Osteocyte (in vitro differentiated cells): ENCODE measurements around the gene GAS7. TPM values are rescaled to one million over a fixed set of nuclear protein-coding genes. Genes with fewer than 3 reads are reported as not detected.

Experiments
- DNase-seq: peaks from one replicate; pipeline ENCODE4 v3.0.0; 2021; ENCODE audit warnings: mixed read lengths; ENCODE audit not compliant: unreplicated experiment; ENCODE audit errors: extremely low spot score
- H3K27ac Mint-ChIP-seq: one replicate; pipeline ENCODE4 v1.8.0; 2021; ENCODE audit warnings: mild to moderate bottlenecking, mixed read lengths; ENCODE audit not compliant: unreplicated experiment
- H3K27me3 Mint-ChIP-seq: one replicate; pipeline ENCODE4 v1.8.0; 2021; ENCODE audit warnings: mixed read lengths; ENCODE audit not compliant: unreplicated experiment
- H3K36me3 Mint-ChIP-seq: one replicate; pipeline ENCODE4 v1.8.0; 2021; ENCODE audit warnings: mixed read lengths; ENCODE audit not compliant: unreplicated experiment
- H3K4me1 Mint-ChIP-seq: one replicate; pipeline ENCODE4 v1.8.0; 2021; ENCODE audit warnings: mixed read lengths; ENCODE audit not compliant: unreplicated experiment
- H3K4me3 Mint-ChIP-seq: one replicate; pipeline ENCODE4 v1.8.0; 2021; ENCODE audit warnings: mild to moderate bottlenecking, moderate library complexity, mixed read lengths; ENCODE audit not compliant: unreplicated experiment
- H3K9me3 Mint-ChIP-seq: one replicate; pipeline ENCODE4 v1.8.0; 2021; ENCODE audit warnings: mixed read lengths; ENCODE audit not compliant: unreplicated experiment
- CTCF ChIP-seq: fragments of 200-600 bp; sonication (generic); IDR thresholded peaks from 2 replicates; pipeline ENCODE4 v1.5.0; 2021; ENCODE audit warnings: antibody characterized with exemption, mild to moderate bottlenecking, moderate library complexity
- total RNA-seq: library from RNA; stranded (reverse); gene quantifications from 2 replicates; pipeline ENCODE4 v1.2.1, GENCODE V29; 2021

GAS7 gene
- total RNA-seq, 1 donor from 2014 or later, result 18.1 TPM

GRCh38 chr17:9958586-9959281, 239.7 kb downstream of the GAS7 start:
- H3K27ac Mint-ChIP-seq, result no peak overlapping the region
- H3K4me1 Mint-ChIP-seq, result peaks cover 10% of the 10 kb centered on the region
- no peak overlapping the region for H3K4me3 Mint-ChIP-seq
- no peaks in the 10 kb centered on the region for H3K36me3 Mint-ChIP-seq
- no peak for TF ChIP-seq CTCF
- H3K27me3 Mint-ChIP-seq, result peaks cover 26% of the 10 kb centered on the region
- no peak for DNase-seq
- no peaks in the 10 kb centered on the region for H3K9me3 Mint-ChIP-seq

- no peak for TF ChIP-seq CTCF
- H3K4me3 Mint-ChIP-seq, result no peak overlapping the region
- H3K4me1 Mint-ChIP-seq, result peaks cover 10% of the 10 kb centered on the region
- H3K27me3 Mint-ChIP-seq, result peaks cover 18% of the 10 kb centered on the region
- H3K36me3 Mint-ChIP-seq, result no peaks in the 10 kb centered on the region
- H3K27ac Mint-ChIP-seq, result no peak overlapping the region
- H3K9me3 Mint-ChIP-seq, result no peaks in the 10 kb centered on the region
- no peak for DNase-seq
These were observed 241.2 kb downstream of the GAS7 start for GRCh38 chr17:9957244-9957643.

- no peaks in the 10 kb centered on the region for H3K36me3 Mint-ChIP-seq
- no peak overlapping the region for H3K27ac Mint-ChIP-seq
- peaks cover 10% of the 10 kb centered on the region for H3K4me1 Mint-ChIP-seq
These were observed 241.8 kb downstream of the GAS7 start for GRCh38 chr17:9956474-9957131.

GRCh38 chr17:9953492-9953891, 244.9 kb downstream of the GAS7 start:
- Mint-ChIP-seq H3K4me1 (no peaks in the 10 kb centered on the region), H3K36me3 (no peaks in the 10 kb centered on the region), H3K9me3 (no peaks in the 10 kb centered on the region), H3K27me3 (peaks cover 3% of the 10 kb centered on the region), H3K4me3 (no peak overlapping the region), H3K27ac (no peak overlapping the region)
- no peak for TF ChIP-seq CTCF
- no peak for DNase-seq

More at GRCh38 chr17:9956474-9957131, 241.8 kb downstream of the GAS7 start:
- H3K4me3 Mint-ChIP-seq, result no peak overlapping the region
- peaks cover 15% of the 10 kb centered on the region for H3K27me3 Mint-ChIP-seq
- DNase-seq, result no peak
- no peak for TF ChIP-seq CTCF
- H3K9me3 Mint-ChIP-seq, result no peaks in the 10 kb centered on the region

GRCh38 chr17:9951803-9952202, 246.6 kb downstream of the GAS7 start:
- no peak for DNase-seq
- Mint-ChIP-seq H3K27ac (no peak overlapping the region), H3K4me3 (no peak overlapping the region), H3K9me3 (no peaks in the 10 kb centered on the region), H3K36me3 (no peaks in the 10 kb centered on the region), H3K27me3 (peaks cover 3% of the 10 kb centered on the region), H3K4me1 (no peaks in the 10 kb centered on the region)
- no peak for TF ChIP-seq CTCF
